Measurements from ENCODE around the gene MYL7. TPM values are rescaled to one million over a fixed set of nuclear protein-coding genes. Genes with fewer than 3 reads are reported as not detected.

MYL7 gene
- total and polyA plus RNA-seq, 9 of the 15 experiments (the other 6 are each of a cell fraction or from before 2014, with no cell fraction given) = not detected

- TF ChIP-seq, protein P1, sequence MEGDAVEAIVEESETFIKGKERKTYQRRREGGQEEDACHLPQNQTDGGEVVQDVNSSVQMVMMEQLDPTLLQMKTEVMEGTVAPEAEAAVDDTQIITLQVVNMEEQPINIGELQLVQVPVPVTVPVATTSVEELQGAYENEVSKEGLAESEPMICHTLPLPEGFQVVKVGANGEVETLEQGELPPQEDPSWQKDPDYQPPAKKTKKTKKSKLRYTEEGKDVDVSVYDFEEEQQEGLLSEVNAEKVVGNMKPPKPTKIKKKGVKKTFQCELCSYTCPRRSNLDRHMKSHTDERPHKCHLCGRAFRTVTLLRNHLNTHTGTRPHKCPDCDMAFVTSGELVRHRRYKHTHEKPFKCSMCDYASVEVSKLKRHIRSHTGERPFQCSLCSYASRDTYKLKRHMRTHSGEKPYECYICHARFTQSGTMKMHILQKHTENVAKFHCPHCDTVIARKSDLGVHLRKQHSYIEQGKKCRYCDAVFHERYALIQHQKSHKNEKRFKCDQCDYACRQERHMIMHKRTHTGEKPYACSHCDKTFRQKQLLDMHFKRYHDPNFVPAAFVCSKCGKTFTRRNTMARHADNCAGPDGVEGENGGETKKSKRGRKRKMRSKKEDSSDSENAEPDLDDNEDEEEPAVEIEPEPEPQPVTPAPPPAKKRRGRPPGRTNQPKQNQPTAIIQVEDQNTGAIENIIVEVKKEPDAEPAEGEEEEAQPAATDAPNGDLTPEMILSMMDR (IDR thresholded peaks at IDR 0.05 in 2 of 3, conservative IDR thresholded peaks at IDR 0.05 in 1 of 3; ENCODE audit: insufficient read depth in 2 of 3, low read depth in 1 of 3, low read length in 3 of 3) = peak; percentile 24 to 34 (median 29); a peak in 3 of 6 replicates
- no peak for TF ChIP-seq ATF4 (CRISPR knock-in tag; IDR thresholded peaks at IDR 0.05)
- TF ChIP-seq BHLHE40 (IDR thresholded peaks at IDR 0.05; ENCODE audit: low read length) = peak; percentile 58; the same call in 1 of the 2 replicates
- peak; percentile 41; the same call in 1 of the 2 replicates for TF ChIP-seq MAFK (IDR thresholded peaks at IDR 0.05; ENCODE audit: low read length)
- peak; percentile 68; the same call in 1 of the 2 replicates for TF ChIP-seq KLF16 (IDR thresholded peaks at IDR 0.05)
- peak; percentile 89 for TF ChIP-seq NFIC (IDR thresholded peaks at IDR 0.05)
- TF ChIP-seq POLR2G (IDR thresholded peaks at IDR 0.05; ENCODE audit: low read depth, low read length) = peak; percentile 75
- TF ChIP-seq RCOR1 (IDR thresholded peaks at IDR 0.05; ENCODE audit: borderline replicate concordance in 1 of 2, low read depth in 2 of 2, low read length in 2 of 2) = peak in 1 of 2 experiments; percentile 92; a peak in 2 of 4 replicates
- no peak for TF ChIP-seq ZNF354B (CRISPR knock-in tag; IDR thresholded peaks at IDR 0.05)
- TF ChIP-seq ZNF407 (IDR thresholded peaks at IDR 0.05; ENCODE audit: low read depth) = no peak
- peak; percentile 69; the same call in 1 of the 2 replicates for TF ChIP-seq FOXM1 (IDR thresholded peaks at IDR 0.05; ENCODE audit: low read depth)
- no peak for TF ChIP-seq FOXM1 (CRISPR knock-in tag; IDR thresholded peaks at IDR 0.05; ENCODE audit: low read depth)
- peak; percentile 86 for TF ChIP-seq POLR2AphosphoS5 (IDR thresholded peaks at IDR 0.05; ENCODE audit: control insufficient read depth, insufficient read depth, low read depth, low read length)
- no peak for TF ChIP-seq IRF9 (tag; IDR thresholded peaks at IDR 0.05)
- TF ChIP-seq ZNF507 (tag; conservative IDR thresholded peaks at IDR 0.05) = no peak
Measured at GRCh38 chr7:44147026-44147991, 6.2 kb upstream of the MYL7 start (continued).
